GM12892 (cell line): ENCODE measurements around the gene FAM136A.
A peak's percentile ranks its signal among the peaks of the same experiment; 100 is the strongest.
"Not testable (repeated sequence)": the region's sequence is repeated elsewhere in the genome, so short reads cannot be mapped to it uniquely, and the experiment has no call there.

Experiments
- DNase-seq: peaks from one replicate; pipeline ENCODE4 v3.0.0; 2011; ENCODE audit not compliant: insufficient read length
- FAIRE-seq: peaks from 2 replicates; lab custom pipeline; 2011; peaks lifted over from hg19 to GRCh38; lab: Jason Lieb, UNC
- POLR2A ChIP-seq: IDR thresholded peaks from 2 replicates; pipeline ENCODE4 v1.6.1; 2011; ENCODE audit warnings: low read depth, low read length, control low read depth
- POLR2AphosphoS5 ChIP-seq: IDR thresholded peaks from 2 replicates; pipeline ENCODE4 v1.6.1; 2011; ENCODE audit warnings: low read depth, low read length, control low read depth
- TAF1 ChIP-seq: IDR thresholded peaks from 2 replicates; pipeline ENCODE4 v1.6.1; 2011; ENCODE audit warnings: low read depth, mild to moderate bottlenecking, control low read depth, low read length, borderline replicate concordance

FAM136A gene

DNA sequence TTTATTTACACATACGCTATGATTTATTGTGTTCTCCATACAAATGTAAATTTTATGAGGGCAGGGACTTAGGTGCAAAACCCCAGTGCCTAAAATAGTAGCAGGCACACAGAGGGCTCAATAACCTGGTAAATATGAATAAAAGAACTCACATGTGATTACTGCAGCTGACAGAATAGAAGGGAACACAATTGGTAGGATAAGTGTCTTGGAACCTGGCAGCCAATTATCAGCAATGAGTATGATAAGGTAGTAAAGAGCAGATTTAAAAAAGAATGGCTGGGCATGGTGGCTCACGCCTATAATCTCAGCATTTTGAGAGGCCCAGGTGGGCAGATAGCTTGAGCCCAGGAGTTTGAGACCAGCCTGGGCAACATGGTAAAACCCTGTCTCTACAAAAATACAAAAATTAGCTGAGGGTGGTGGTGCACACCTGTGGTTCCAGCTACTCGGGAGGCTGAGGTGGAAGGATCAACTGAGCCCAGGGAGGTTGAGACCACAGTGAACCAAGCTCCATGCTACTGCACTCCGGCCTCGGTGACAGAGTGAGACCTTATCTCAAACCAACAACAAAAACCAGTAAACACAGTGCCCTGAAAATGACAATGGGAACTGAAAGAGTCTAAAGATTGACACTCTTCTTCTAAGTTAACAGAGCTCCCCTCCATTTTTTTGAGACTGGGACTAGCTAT, 18.2 kb downstream of the FAM136A start:
- FAIRE-seq: no peak
- TF ChIP-seq POLR2AphosphoS5: no peak
- no peak for DNase-seq

GRCh38 chr2:70282439-70282838, 19.4 kb downstream of the FAM136A start:
- FAIRE-seq (no peak), DNase-seq (no peak)
- no peak for TF ChIP-seq POLR2A
- no peak for TF ChIP-seq TAF1
- TF ChIP-seq POLR2AphosphoS5: no peak

- no peak for FAIRE-seq
- TF ChIP-seq POLR2A: no peak
- TF ChIP-seq TAF1: no peak
- TF ChIP-seq POLR2AphosphoS5: no peak
- no peak for DNase-seq
Measured at GRCh38 chr2:70280242-70280798, 21.5 kb downstream of the FAM136A start.

DNA sequence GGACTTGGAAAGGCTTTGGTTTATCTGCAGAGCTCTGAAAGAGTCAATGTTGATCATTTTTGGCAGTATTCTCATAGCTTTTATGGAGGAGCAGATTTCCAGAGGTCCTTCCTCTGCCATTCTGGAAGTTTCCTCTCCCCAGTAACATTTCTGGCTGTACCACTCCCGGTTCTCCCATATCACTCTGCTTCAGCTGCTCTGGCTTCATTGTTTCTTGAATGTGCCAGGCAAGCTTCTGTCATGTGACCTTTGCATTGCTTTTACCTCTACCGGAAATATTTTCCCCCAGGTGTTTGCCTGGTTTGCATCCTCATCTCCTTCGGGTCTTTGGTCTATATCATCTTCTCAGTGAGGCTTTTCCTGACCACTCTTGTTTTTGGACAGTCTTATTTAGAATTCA, 31.5 kb downstream of the FAM136A start:
- FAIRE-seq: no peak
- no peak for DNase-seq
- TF ChIP-seq POLR2A (no peak), POLR2AphosphoS5 (no peak), TAF1 (no peak)

GRCh38 chr2:70269422-70270302, 32.2 kb downstream of the FAM136A start:
- FAIRE-seq, DNase-seq: not testable (repeated sequence)

DNA sequence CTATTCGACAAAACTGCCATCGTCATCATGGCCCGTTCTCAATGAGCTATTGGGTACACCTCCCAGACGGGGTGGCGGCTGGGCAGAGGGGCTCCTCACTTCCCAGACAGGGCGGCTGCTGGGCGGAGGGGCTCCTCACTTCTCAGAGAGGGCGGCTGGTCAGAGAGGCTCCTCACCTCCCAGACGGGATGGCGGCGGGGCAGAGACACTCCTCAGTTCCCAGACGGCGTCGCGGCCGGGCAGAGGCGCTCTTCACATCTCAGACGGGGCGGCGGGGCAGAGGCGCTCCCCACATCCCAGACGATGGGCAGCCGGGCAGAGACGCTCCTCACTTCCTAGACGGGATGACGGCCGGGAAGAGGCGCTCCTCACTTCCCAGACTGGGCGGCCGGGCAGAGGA, 34.9 kb downstream of the FAM136A start:
- not testable (repeated sequence) for FAIRE-seq, DNase-seq

DNA sequence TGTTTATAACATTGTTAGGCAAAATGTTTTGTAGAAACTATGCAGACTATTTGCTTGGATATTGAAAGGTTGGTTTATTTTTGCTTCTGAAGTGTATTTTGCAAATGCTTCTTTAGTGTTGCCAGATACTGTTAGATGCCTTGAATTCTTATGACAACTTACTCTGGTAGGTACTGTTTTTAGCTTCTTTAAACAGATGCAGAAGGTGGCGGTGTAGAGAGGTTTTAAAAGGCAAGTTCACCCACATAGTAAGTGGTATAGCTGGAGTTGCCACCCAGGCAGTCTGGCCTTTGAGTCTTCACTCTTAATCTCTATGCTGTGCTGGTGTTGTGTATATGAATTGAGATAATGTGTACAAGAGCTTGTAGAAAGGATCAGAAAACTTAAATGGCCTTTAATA, 40.4 kb downstream of the FAM136A start:
- no peak for FAIRE-seq
- no peak for TF ChIP-seq TAF1
- no peak for TF ChIP-seq POLR2AphosphoS5
- no peak for TF ChIP-seq POLR2A

GRCh38 chr2:70258532-70258875, 43.4 kb downstream of the FAM136A start:
- no peak for TF ChIP-seq POLR2AphosphoS5
- TF ChIP-seq TAF1: no peak
- TF ChIP-seq POLR2A: no peak
- FAIRE-seq: no peak
- DNase-seq: no peak

More for the DNA sequence above, 40.4 kb downstream of the FAM136A start:
- no peak for DNase-seq

- DNase-seq (no peak), FAIRE-seq (no peak)
- TF ChIP-seq TAF1 (no peak), POLR2AphosphoS5 (no peak), POLR2A (no peak)
Measured at GRCh38 chr2:70255637-70256314, 46.1 kb downstream of the FAM136A start.

GRCh38 chr2:70250434-70250833, 51.4 kb downstream of the FAM136A start:
- FAIRE-seq (no peak), DNase-seq (no peak)
- no peak for TF ChIP-seq POLR2A
- no peak for TF ChIP-seq TAF1
- TF ChIP-seq POLR2AphosphoS5: no peak

- TF ChIP-seq POLR2A (peak; percentile 86), POLR2AphosphoS5 (peak; percentile 93), TAF1 (peak; percentile 73)
- DNase-seq (peak; percentile 91), FAIRE-seq (peak; percentile 98)
Measured at GRCh38 chr2:70248181-70248847, 53.6 kb downstream of the FAM136A start, which contains the start of gene TIA1. TIA1 (minus strand) TSS chr2:70248628; CDS start chr2:70248430, 198 bp downstream.
